Measurements from ENCODE around the gene ACVR2B.

The ACVR2B gene

DNA sequence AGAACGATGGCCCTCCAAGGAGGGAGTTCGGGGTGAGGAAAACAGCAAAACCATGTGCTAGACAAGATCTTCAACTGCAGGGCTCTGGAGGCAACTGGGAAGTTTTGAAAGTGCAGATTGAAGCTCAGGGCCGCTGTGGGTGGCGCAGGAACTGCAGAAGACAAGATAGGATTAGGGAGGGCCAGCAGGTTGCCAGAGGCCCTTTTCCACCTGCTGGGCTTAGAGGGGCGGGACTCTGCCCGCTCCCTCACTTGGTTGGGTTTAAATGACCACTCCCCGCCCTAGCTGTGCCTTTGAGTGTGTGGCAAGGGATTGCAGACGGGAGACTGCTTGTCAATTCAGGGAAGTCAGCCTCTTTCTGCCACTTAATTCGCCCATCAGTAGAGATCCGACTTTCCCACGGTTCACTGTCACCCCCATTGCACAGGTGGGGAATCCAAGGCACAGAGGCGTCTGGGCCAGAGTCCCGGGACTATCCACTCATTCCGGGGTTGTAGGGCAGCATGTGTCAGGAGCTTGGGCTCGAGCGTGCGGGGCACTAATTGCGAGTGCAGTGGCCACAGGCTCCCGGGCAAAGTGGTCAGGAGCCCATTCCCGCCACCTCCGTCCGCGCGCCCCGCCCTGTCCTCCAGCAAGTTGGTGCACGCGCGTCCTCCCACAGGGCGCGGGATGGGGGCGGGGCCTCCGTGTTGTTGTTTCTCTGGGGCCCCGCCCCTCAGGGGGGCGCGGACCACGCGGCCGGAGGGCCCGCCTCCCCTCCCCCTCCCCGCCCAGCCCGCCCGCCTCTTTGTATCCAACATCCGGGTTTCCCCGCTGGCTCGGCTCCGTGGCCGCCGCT, at the start of gene ACVR2B:
Gene ACVR2B, plus strand, starts transcription at position 816 of the 838 bp plus-strand sequence. CDS start 433 bp downstream, outside the sequence.
- TF ChIP-seq, protein P1, sequence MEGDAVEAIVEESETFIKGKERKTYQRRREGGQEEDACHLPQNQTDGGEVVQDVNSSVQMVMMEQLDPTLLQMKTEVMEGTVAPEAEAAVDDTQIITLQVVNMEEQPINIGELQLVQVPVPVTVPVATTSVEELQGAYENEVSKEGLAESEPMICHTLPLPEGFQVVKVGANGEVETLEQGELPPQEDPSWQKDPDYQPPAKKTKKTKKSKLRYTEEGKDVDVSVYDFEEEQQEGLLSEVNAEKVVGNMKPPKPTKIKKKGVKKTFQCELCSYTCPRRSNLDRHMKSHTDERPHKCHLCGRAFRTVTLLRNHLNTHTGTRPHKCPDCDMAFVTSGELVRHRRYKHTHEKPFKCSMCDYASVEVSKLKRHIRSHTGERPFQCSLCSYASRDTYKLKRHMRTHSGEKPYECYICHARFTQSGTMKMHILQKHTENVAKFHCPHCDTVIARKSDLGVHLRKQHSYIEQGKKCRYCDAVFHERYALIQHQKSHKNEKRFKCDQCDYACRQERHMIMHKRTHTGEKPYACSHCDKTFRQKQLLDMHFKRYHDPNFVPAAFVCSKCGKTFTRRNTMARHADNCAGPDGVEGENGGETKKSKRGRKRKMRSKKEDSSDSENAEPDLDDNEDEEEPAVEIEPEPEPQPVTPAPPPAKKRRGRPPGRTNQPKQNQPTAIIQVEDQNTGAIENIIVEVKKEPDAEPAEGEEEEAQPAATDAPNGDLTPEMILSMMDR (IDR thresholded peaks at IDR 0.05) = no peak

DNA sequence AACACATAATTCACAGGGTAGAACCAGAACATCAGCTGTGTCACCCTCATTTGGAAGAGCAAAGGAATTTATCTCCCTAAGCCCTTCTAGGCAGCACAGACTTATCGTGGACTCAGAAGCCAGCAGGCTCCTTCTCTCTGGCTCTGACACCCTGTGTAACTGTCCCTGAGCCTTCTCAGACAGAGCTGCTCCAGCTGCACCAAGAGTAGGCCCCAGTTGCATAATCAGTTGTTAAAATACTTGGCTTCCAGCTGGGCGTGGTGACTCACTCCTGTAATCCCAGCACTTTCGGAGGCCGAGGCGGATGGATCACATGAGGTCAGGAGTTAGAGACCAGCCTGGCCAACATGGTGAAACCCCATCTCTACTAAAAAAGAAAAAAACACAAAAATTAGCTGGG, 49.4 kb upstream of the ACVR2B start:
- TF ChIP-seq, protein P1 (IDR thresholded peaks at IDR 0.05) = no peak

DNA sequence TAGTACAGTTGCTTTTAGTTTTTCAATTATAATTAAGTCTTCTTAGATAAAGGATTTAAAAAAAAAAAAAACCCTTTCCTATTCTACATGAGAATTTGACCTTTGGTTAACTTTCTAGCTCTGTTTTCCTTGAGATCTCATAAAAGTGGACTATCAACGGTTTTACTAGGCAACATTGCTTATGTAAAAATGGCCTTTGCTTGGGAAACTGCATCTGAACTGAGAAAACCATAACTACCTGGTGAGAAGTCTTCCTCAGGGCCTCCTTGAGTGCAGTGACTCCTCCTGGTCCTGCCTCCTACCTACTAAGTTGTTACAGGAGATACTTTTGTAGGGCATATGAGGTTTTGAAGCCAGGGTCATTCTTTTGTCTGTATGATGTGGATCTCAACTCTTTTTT, 42.1 kb upstream of the ACVR2B start:
- TF ChIP-seq, protein P1 (IDR thresholded peaks at IDR 0.05) = no peak

DNA sequence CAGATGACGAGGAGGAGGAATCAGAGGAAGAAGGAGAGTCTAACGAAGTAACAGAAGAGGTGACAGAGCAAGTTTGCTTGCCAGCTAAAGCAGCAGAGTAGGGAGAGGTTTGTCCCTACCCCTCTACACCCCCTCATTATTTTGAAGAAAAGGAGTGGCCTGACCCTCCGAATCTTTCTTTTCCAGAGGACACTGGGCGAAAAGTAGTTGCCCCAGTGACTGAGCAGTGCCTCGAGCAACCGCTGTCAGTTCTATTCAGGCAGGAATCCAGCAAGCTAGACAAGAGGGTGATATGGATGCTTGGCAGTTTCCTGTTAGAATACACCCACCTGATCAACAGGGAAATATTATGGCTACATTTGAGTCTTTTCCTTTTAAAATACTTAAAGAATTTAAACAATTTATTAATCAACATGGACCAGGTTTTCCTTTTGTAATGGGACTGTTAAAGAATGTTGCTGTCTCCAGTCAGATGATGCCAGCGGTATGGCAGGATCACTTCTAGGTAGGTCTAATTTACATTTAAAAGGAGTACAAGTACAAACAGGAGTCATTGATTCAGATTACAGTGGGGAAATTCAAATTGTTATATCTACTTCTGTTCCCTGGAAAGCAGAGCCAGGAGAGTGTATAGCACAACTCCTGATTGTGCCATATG, 31.9 kb upstream of the ACVR2B start:
- TF ChIP-seq, protein P1 (IDR thresholded peaks at IDR 0.05) = no peak

DNA sequence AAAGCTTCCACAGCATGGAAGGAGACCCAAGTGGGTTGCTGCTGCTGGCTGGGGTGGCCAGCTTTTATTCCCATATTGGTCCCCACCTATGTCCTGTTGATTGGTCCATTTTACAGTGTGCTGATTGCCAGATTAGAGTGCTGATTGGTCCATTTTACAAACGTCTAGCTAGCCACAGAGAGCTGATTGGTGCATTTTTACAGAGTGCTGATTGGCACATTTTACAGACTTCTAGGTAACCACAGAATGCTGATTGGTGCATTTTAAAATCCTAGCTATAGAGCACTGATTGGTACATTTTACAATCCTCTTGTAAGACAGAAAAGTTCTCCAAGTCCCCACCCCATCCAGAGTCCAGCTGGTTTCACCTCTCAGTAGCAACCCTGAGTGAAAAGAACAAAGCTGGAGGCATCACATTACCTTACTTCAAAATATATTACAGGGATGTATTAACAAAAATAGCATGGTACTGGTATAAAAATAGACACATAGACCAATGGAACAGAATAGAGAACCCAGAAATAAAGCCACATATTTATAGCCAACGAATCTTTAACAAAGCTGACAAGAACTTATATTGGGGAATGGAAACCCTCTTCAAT, 7.5 kb upstream of the ACVR2B start:
- TF ChIP-seq, protein P1 (IDR thresholded peaks at IDR 0.05) = no peak

DNA sequence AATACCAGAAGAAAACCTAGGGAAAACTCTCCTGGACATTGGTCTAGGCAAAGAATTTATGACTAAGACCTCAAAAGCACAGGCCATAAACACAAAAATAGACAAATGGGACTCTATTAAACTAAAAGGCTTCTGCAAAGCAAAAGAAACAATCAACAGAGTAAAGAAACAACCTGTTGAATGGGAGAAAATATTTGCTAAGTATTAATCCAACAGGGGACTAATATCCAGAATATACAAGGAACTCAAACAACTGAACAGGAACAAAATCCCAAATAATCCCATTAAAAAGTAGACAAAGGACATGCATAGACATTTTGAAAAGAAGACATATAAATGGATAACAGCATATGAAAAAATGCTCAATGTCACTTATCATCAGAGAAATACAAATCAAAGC, 6.9 kb upstream of the ACVR2B start:
- TF ChIP-seq, protein P1 (IDR thresholded peaks at IDR 0.05) = no peak

DNA sequence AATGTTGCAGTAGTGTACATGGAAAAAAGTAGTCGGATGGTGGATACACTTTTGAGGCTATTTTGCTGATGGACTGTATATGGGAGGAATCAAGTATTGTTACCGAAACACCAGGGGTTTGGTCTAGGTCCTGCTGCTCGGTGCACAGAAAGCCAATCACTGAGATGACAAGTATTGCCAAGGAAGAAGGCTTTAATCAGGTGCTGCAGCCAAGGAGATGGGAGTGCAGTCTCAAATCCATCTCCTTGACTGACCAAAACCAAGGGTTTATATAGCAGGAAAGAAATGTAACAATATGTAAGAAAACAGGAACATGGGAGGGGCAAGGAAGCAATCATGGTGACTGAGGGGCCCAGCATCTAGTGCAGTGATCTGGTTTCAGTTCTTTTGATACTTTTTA, 2.8 kb upstream of the ACVR2B start:
- TF ChIP-seq, protein P1 (IDR thresholded peaks at IDR 0.05) = no peak

Data from LNCAP (cell line).